Panc1 (cell line): ENCODE measurements around the gene CCBE1.

ENCODE experiments used
- CTCF ChIP-seq: fragments of 450-650 bp; IDR thresholded peaks from 2 replicates; pipeline ENCODE4 v1.5.1; 2017; ENCODE audit warnings: mild to moderate bottlenecking
- POLR2AphosphoS5 ChIP-seq: IDR thresholded peaks from 2 replicates; pipeline ENCODE4 v1.6.1; 2012; ENCODE audit warnings: mild to moderate bottlenecking, low read depth, low read length, moderate library complexity
- SIN3A ChIP-seq: IDR thresholded peaks from 2 replicates; pipeline ENCODE4 v1.6.1; 2012; ENCODE audit warnings: low read depth, mild to moderate bottlenecking, low read length, moderate library complexity, borderline replicate concordance; ENCODE audit not compliant: insufficient read depth

GRCh38 chr18:59744271-59744721 lies 47.1 kb upstream of the CCBE1 start:
- TF ChIP-seq CTCF (no peak), POLR2AphosphoS5 (no peak), SIN3A (no peak)
